Lung (tissue), 12 donors: Measurements from ENCODE around the gene RGMA. TPM values are rescaled to one million over a fixed set of nuclear protein-coding genes. Genes with fewer than 3 reads are reported as not detected.

Experiments
- ATAC-seq: fragments of 200-7000 bp; cut with Tn5 transposase; one replicate; pipeline ENCODE4 v1.9.1; 2020; ENCODE audit warnings: moderate number of reproducible peaks; ENCODE audit not compliant: insufficient read depth, low FRiP score
- DNase-seq, 3 donors: peaks; one replicate each; pipeline ENCODE4 v3.0.0-alpha.2; 2013 to 2017
- H3K27ac ChIP-seq, 2 donors: one replicate each; pipeline ENCODE4 v1.5.1; 2013; ENCODE audit warnings: mild to moderate bottlenecking in 2 of 2, moderate library complexity in 2 of 2, control low read depth in 1 of 2, inconsistent platforms in 1 of 2, low read depth in 1 of 2, low read length in 1 of 2
- H3K27me3 ChIP-seq, 3 donors: one replicate each; pipeline ENCODE4 v1.5.1; 2013; ENCODE audit warnings: low read length in 2 of 3; ENCODE audit not compliant: control insufficient read depth in 3 of 3, insufficient read depth in 3 of 3
- H3K36me3 ChIP-seq, 4 donors: one replicate each; pipeline ENCODE4 v1.5.1; 2013; ENCODE audit warnings: low read length in 4 of 4, mild to moderate bottlenecking in 1 of 4, moderate library complexity in 1 of 4; ENCODE audit not compliant: control insufficient read depth in 4 of 4, insufficient read depth in 4 of 4
- H3K4me1 ChIP-seq, 5 donors: one replicate each; pipeline ENCODE4 v1.5.1; 2013; ENCODE audit warnings: low read length in 5 of 5, mild to moderate bottlenecking in 2 of 5, moderate library complexity in 1 of 5; ENCODE audit not compliant: control insufficient read depth in 5 of 5, insufficient read depth in 5 of 5
- H3K4me3 ChIP-seq: one replicate; pipeline ENCODE4 v1.5.1; 2013; ENCODE audit warnings: mild to moderate bottlenecking, control low read depth, moderate library complexity
- H3K9ac ChIP-seq, 2 donors: one replicate each; pipeline ENCODE4 v1.5.1; 2013; ENCODE audit warnings: low read length in 2 of 2, control low read depth in 1 of 2; ENCODE audit not compliant: insufficient read depth in 1 of 2
- H3K9me3 ChIP-seq, 4 donors: one replicate each; pipeline ENCODE4 v1.5.1; 2013; ENCODE audit warnings: low read length in 3 of 4, mild to moderate bottlenecking in 1 of 4, moderate library complexity in 1 of 4; ENCODE audit not compliant: control insufficient read depth in 4 of 4, insufficient read depth in 3 of 4
- CTCF ChIP-seq: IDR thresholded peaks from 2 replicates; pipeline ENCODE4 v1.5.1; 2012; ENCODE audit warnings: mild to moderate bottlenecking; ENCODE audit errors: control extremely low read depth, extremely low read depth
- WGBS, 2 donors: extraction: QIAGEN DNeasy Blood & Tissue Kit; methylation state at CpG; one replicate each; pipeline ENCODE4 v1.1.7; 2013; 5-methylcytosine and 5-hydroxymethylcytosine counted together
- polyA plus RNA-seq, 2 donors: library from polyadenylated mRNA; stranded (reverse); fragments of 200-250 nt; gene quantifications; one replicate each; pipeline ENCODE4 v1.2.1, GENCODE V29; 2013
- total RNA-seq, 2 donors: library from RNA; depleted of rRNA in 1 of 2; stranded (reverse); fragments of >200 nt in 1 of 2; gene quantifications; one replicate each; pipeline ENCODE4 v1.2.1, GENCODE V29; 2014 to 2021
- donor health status: control.
- donor health status: control.
- donor health status: Bipolar disorder and iron deficiency.
- donor health status: healthy.
- donor health status: DM: yes; HTN: yes; CAD: no.

The RGMA gene
- total and polyA plus RNA-seq, 4 donors: 2.3 to 11.3 (median 5.0) TPM

GRCh38 chr15:92989470-92989869, 99.5 kb downstream of the RGMA start:
- DNase-seq (no peak), ATAC-seq (no peak)
- no peak overlapping the region for H3K9ac ChIP-seq
- WGBS, 2 donors: 85 to 87% methylated on average over 2 of the region's 2 CpGs
- no peak overlapping the region for H3K27ac ChIP-seq
- peaks cover 34 to 48% (median 43%) of the 10 kb centered on the region in 4 donors for H3K36me3 ChIP-seq
- no peak for TF ChIP-seq CTCF
- no peak overlapping the region for H3K4me3 ChIP-seq
- H3K9me3 ChIP-seq: no peaks in the 10 kb centered on the region
- H3K27me3 ChIP-seq: no peaks in the 10 kb centered on the region
- H3K4me1 ChIP-seq: peaks cover 0 to 2% (median 0%) of the 10 kb centered on the region in 5 donors

Other genes starting within 250 kb of the RGMA start
- gene CHD2, start 188.9 kb downstream of the RGMA start, total RNA-seq: 100 to 1,000 TPM; 105 to 547 TPM
- 10 to 100 TPM; 39.4 to 47.7 TPM for gene CHD2, start 188.9 kb downstream of the RGMA start, polyA plus RNA-seq